ENCODE data around the gene ESR1.

GRCh38 chr6:152002306-152002705 is 194.8 kb downstream of the ESR1 start:
- TF ChIP-seq CTCF (IDR thresholded peaks at IDR 0.05): no peak
- no peak for TF ChIP-seq POLR2A (IDR thresholded peaks at IDR 0.05)

Measured in right lobe of liver (tissue), 4 donors.